PFSK-1 (cell line): Measurements from ENCODE around the gene ASPM.

ENCODE experiments used
- FOXP2 ChIP-seq: optimal IDR thresholded peaks from 2 replicates; pipeline ENCODE3; 2011; ENCODE audit warnings: borderline replicate concordance, control low read depth, inconsistent platforms; ENCODE audit not compliant: insufficient read depth; ENCODE audit errors: extremely low read length, extremely low read depth
- POLR2AphosphoS5 ChIP-seq: IDR thresholded peaks from 2 replicates; pipeline ENCODE4 v1.6.1; 2012; ENCODE audit warnings: low read depth, mild to moderate bottlenecking, control low read depth, low read length, moderate library complexity
- SIN3A ChIP-seq: IDR thresholded peaks from 2 replicates; pipeline ENCODE4 v1.6.1; 2012; ENCODE audit warnings: mild to moderate bottlenecking, low read length, moderate library complexity, borderline replicate concordance; ENCODE audit not compliant: insufficient read depth
- TAF1 ChIP-seq: IDR thresholded peaks from 2 replicates; pipeline ENCODE4 v1.6.1; 2012; ENCODE audit warnings: low read length, control low read depth, borderline replicate concordance; ENCODE audit not compliant: insufficient read depth
- TF ChIP-seq, protein P1 (sequence below), 2 experiments: IDR thresholded peaks; 2 replicates each; pipeline versions ENCODE4 v1.6.1 to v1.8.0; 2011 to 2012; ENCODE audit warnings: low read depth in 2 of 2, low read length in 2 of 2, control low read depth in 1 of 2, inconsistent platforms in 1 of 2, mild to moderate bottlenecking in 1 of 2, moderate library complexity in 1 of 2; ENCODE audit not compliant: insufficient read depth in 1 of 2

DNA sequence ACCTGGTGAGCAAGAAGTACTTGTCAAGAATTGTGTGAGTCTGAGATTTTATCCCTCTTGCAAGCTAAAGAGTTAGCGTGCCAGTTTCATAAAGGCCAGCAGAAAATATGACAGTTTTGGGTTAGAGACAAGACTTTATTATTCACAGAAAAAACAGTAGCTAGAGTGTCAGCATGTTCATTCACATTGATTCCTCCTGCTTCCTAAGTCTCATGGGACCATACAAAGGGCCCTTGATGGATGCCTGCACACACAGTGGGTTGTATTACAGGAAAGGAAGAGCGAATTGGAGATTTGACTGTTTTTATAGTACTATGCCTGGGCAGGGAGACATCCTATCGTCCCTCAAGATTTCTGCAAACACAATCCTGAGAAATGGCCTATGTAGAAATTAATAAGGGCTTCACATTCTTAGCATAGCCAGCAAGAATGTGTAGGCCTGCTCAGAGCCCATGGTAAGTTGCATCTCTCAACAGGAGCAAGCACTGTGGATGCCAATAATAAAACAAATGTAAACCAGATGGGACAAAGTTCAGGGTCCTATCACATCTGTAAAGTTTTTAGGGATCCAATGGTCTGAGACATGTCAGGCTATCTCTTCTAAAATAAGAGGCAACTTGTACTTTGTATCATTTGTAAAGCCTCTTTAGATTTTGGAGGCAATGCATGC is 4.0 kb upstream of the ASPM start:
- TF ChIP-seq POLR2AphosphoS5 (no peak), FOXP2 (no peak), TAF1 (no peak), SIN3A (no peak)
- TF ChIP-seq, protein P1, sequence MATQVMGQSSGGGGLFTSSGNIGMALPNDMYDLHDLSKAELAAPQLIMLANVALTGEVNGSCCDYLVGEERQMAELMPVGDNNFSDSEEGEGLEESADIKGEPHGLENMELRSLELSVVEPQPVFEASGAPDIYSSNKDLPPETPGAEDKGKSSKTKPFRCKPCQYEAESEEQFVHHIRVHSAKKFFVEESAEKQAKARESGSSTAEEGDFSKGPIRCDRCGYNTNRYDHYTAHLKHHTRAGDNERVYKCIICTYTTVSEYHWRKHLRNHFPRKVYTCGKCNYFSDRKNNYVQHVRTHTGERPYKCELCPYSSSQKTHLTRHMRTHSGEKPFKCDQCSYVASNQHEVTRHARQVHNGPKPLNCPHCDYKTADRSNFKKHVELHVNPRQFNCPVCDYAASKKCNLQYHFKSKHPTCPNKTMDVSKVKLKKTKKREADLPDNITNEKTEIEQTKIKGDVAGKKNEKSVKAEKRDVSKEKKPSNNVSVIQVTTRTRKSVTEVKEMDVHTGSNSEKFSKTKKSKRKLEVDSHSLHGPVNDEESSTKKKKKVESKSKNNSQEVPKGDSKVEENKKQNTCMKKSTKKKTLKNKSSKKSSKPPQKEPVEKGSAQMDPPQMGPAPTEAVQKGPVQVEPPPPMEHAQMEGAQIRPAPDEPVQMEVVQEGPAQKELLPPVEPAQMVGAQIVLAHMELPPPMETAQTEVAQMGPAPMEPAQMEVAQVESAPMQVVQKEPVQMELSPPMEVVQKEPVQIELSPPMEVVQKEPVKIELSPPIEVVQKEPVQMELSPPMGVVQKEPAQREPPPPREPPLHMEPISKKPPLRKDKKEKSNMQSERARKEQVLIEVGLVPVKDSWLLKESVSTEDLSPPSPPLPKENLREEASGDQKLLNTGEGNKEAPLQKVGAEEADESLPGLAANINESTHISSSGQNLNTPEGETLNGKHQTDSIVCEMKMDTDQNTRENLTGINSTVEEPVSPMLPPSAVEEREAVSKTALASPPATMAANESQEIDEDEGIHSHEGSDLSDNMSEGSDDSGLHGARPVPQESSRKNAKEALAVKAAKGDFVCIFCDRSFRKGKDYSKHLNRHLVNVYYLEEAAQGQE (IDR thresholded peaks at IDR 0.05; ENCODE audit: insufficient read depth in 1 of 2, low read depth in 2 of 2, low read length in 2 of 2), result no peak
